OCI-LY3 (cell line): ENCODE measurements around the gene SRPK1.

Experiments
- H2AFZ ChIP-seq: fragments of 200-600, 300-600 bp; shearing (Covaris generic); 2 replicates; pipeline ENCODE4 v1.6.0; 2014; ENCODE audit warnings: antibody characterized with exemption, low read depth, low read length
- H3K27ac ChIP-seq: fragments of 200-600, 300-600 bp; sonication (generic); 2 replicates; pipeline ENCODE4 v1.5.1; 2014; ENCODE audit warnings: mild to moderate bottlenecking, low read length, moderate library complexity, mixed read lengths
- H3K27me3 ChIP-seq: fragments of 200-600, 300-600 bp; sonication (generic); 2 replicates; pipeline ENCODE4 v1.6.1; 2014; ENCODE audit warnings: low read depth, low read length, mixed read lengths
- H3K36me3 ChIP-seq: fragments of 200-600, 300-600 bp; sonication (generic); replicated peaks from 2 replicates; pipeline ENCODE3; 2014; ENCODE audit warnings: low read depth, low read length, mixed read lengths
- H3K4me1 ChIP-seq: fragments of 300-600, 200-600 bp; sonication (generic); 2 replicates; pipeline ENCODE4 v1.6.1; 2014; ENCODE audit warnings: low read length, mixed read lengths
- H3K4me2 ChIP-seq: fragments of 200-600, 300-600 bp; sonication (generic); 2 replicates; pipeline ENCODE4 v1.6.1; 2014; ENCODE audit warnings: low read length, mixed read lengths
- H3K4me3 ChIP-seq: fragments of 300-600, 200-600 bp; sonication (generic); 2 replicates; pipeline ENCODE4 v1.5.1; 2014; ENCODE audit warnings: antibody characterized with exemption, mild to moderate bottlenecking, low read length, moderate library complexity
- H3K79me2 ChIP-seq: fragments of 300-600, 200-600 bp; shearing (Covaris generic); 2 replicates; pipeline ENCODE4 v1.6.1; 2014; ENCODE audit warnings: mild to moderate bottlenecking, low read length, mixed read lengths
- H3K9ac ChIP-seq: fragments of 300-600, 200-600 bp; shearing (Covaris generic); 2 replicates; pipeline ENCODE4 v1.6.0; 2014; ENCODE audit warnings: mild to moderate bottlenecking, low read length, moderate library complexity
- H3K9me3 ChIP-seq: fragments of 200-600, 300-600 bp; shearing (Covaris generic); 2 replicates; pipeline ENCODE4 v1.6.1; 2014; ENCODE audit warnings: low read length, mixed read lengths; ENCODE audit not compliant: insufficient read depth
- H4K20me1 ChIP-seq: fragments of 200-600, 300-600 bp; sonication (generic); 2 replicates; pipeline ENCODE4 v1.6.1; 2016; ENCODE audit warnings: low read length, mixed read lengths; ENCODE audit not compliant: insufficient read depth
- EZH2phosphoT487 ChIP-seq: fragments of 200-600 bp; shearing (Covaris generic); IDR thresholded peaks from 2 replicates; pipeline ENCODE4 v1.6.1; 2018; ENCODE audit warnings: antibody characterized with exemption, mixed run types, low read depth
- TF ChIP-seq, protein P1 (sequence below): fragments of 200-600, 300-600 bp; sonication (generic); IDR thresholded peaks from 2 replicates; pipeline ENCODE4 v1.5.1; 2014; ENCODE audit warnings: antibody characterized with exemption, low read length, low read depth

SRPK1 gene

DNA sequence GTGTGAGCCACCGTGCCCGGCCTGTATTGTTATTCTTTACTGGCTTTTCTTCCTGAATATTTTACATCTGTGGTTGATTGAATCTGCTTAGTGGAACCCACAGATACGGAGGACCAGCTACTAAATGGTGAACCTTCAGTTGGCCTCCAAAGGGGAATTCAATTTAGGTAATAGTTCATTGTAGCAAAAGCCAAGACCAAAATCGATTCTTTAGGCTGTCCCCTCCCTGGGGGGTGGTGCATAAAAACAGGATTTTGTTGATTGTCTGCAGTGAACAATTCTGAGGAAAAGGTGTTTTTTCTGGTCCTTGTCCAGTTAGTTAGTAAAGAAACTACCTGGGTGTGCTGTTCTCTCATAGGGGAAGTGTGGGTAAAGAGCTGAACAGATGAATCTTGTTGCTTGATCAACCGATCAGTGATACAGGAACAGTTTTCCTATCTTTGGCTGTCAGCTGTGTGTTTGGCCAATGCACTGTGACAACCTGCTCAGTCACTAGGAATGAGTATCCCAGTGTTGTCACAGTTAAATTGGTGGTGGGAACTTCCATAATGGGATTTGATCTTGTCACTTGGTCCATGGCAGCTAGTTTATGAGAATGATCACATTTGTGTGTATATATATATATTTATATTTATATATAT, 96.2 kb downstream of the SRPK1 start:
- H3K4me3 ChIP-seq = no peak overlapping the region
- TF ChIP-seq, protein P1, sequence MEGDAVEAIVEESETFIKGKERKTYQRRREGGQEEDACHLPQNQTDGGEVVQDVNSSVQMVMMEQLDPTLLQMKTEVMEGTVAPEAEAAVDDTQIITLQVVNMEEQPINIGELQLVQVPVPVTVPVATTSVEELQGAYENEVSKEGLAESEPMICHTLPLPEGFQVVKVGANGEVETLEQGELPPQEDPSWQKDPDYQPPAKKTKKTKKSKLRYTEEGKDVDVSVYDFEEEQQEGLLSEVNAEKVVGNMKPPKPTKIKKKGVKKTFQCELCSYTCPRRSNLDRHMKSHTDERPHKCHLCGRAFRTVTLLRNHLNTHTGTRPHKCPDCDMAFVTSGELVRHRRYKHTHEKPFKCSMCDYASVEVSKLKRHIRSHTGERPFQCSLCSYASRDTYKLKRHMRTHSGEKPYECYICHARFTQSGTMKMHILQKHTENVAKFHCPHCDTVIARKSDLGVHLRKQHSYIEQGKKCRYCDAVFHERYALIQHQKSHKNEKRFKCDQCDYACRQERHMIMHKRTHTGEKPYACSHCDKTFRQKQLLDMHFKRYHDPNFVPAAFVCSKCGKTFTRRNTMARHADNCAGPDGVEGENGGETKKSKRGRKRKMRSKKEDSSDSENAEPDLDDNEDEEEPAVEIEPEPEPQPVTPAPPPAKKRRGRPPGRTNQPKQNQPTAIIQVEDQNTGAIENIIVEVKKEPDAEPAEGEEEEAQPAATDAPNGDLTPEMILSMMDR = no peak
- no peak for TF ChIP-seq EZH2phosphoT487
- H3K36me3 ChIP-seq = peaks cover 4% of the 10 kb centered on the region
- H3K4me1 ChIP-seq = no peaks in the 10 kb centered on the region
- no peaks in the 10 kb centered on the region for H3K27me3 ChIP-seq
- no peaks in the 10 kb centered on the region for H3K79me2 ChIP-seq
- no peak overlapping the region for H3K4me2 ChIP-seq
- H3K27ac ChIP-seq = no peak overlapping the region
- no peak overlapping the region for H3K9ac ChIP-seq
- H2AFZ ChIP-seq = no peak overlapping the region
- no peaks in the 10 kb centered on the region for H4K20me1 ChIP-seq
- no peaks in the 10 kb centered on the region for H3K9me3 ChIP-seq

GRCh38 chr6:35823601-35824000, 97.3 kb downstream of the SRPK1 start:
- H3K79me2 ChIP-seq = no peaks in the 10 kb centered on the region
- no peak overlapping the region for H3K9ac ChIP-seq
- no peaks in the 10 kb centered on the region for H3K4me1 ChIP-seq
- no peak overlapping the region for H3K27ac ChIP-seq
- no peaks in the 10 kb centered on the region for H3K36me3 ChIP-seq
- H3K4me2 ChIP-seq = no peak overlapping the region
- H3K4me3 ChIP-seq = no peak overlapping the region
- no peak overlapping the region for H2AFZ ChIP-seq
- H3K9me3 ChIP-seq = no peaks in the 10 kb centered on the region
- H4K20me1 ChIP-seq = no peaks in the 10 kb centered on the region
- no peak for TF ChIP-seq EZH2phosphoT487
- TF ChIP-seq, protein P1 = no peak
- H3K27me3 ChIP-seq = no peaks in the 10 kb centered on the region

GRCh38 chr6:35817515-35817914, 103.4 kb downstream of the SRPK1 start:
- H4K20me1 ChIP-seq = no peaks in the 10 kb centered on the region
- no peaks in the 10 kb centered on the region for H3K36me3 ChIP-seq
- no peak overlapping the region for H3K4me2 ChIP-seq
- no peak overlapping the region for H2AFZ ChIP-seq
- peaks cover 6% of the 10 kb centered on the region; the same call in 1 of the 2 replicates for H3K9me3 ChIP-seq
- TF ChIP-seq, protein P1 = no peak
- TF ChIP-seq EZH2phosphoT487 = no peak
- H3K27me3 ChIP-seq = no peaks in the 10 kb centered on the region; the same call in 1 of the 2 replicates
- H3K4me1 ChIP-seq = no peaks in the 10 kb centered on the region
- H3K27ac ChIP-seq = no peak overlapping the region
- no peaks in the 10 kb centered on the region for H3K79me2 ChIP-seq
- H3K9ac ChIP-seq = no peak overlapping the region
- H3K4me3 ChIP-seq = no peak overlapping the region

DNA sequence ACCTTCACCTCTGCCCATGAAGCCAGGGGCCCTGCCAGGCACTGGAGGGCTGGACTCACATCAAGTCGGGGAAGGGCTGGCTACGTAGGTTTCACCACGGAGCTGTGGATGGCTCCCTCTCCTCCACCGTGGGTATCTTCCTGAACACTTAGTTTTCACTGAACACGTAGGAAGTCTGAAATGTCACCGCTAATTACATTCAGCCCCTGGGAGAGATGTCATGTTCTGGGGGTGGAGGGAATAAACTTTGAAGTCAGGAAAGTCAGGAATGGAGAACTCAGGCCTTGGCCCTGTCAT, 109.3 kb downstream of the SRPK1 start:
- 0 out of 2 replicates have a peak overlapping the region, but pooled peaks have one; percentile 90 for H2AFZ ChIP-seq
- no peak overlapping the region for H3K27ac ChIP-seq
- H3K4me3 ChIP-seq = no peak overlapping the region
- H3K79me2 ChIP-seq = no peaks in the 10 kb centered on the region
- H3K9me3 ChIP-seq = no peaks in the 10 kb centered on the region
- H3K4me1 ChIP-seq = peaks cover 5% of the 10 kb centered on the region; the same call in 1 of the 2 replicates
- H3K4me2 ChIP-seq = no peak overlapping the region
- H3K27me3 ChIP-seq = no peaks in the 10 kb centered on the region
- H3K9ac ChIP-seq = no peak overlapping the region
- TF ChIP-seq, protein P1 = no peak
- no peak for TF ChIP-seq EZH2phosphoT487
- H4K20me1 ChIP-seq = no peaks in the 10 kb centered on the region
- no peaks in the 10 kb centered on the region for H3K36me3 ChIP-seq
